Hematopoietic multipotent progenitor cell (in vitro differentiated cells): ENCODE results near the gene SVOPL. TPM values are rescaled to one million over a fixed set of nuclear protein-coding genes. Genes with fewer than 3 reads are reported as not detected.

ENCODE experiments used
- DNase-seq, 3 donors: peaks; one replicate each; pipeline ENCODE4 v3.0.0-alpha.2; 2011 to 2015; ENCODE audit warnings: low read depth in 2 of 3, low spot score in 2 of 3
- small RNA-seq: library from RNA; depleted of rRNA; stranded (forward); fragments of <200 nt; gene quantifications from one replicate; pipeline ENCODE3, GENCODE V24; 2012
- total RNA-seq: library from RNA; depleted of rRNA; stranded (reverse); fragments of >200 nt; gene quantifications from one replicate; pipeline ENCODE4 v1.2.3, GENCODE V29; 2012

The SVOPL gene
- total RNA-seq, 1 donor = 3.8 TPM

- DNase-seq = no peak
These were observed 132.5 kb downstream of the SVOPL start for GRCh38 chr7:138568655-138569054.

GRCh38 chr7:138565451-138566114 lies 135.6 kb downstream of the SVOPL start:
- DNase-seq = peak in 2 of 3 donors; percentile 24 to 67

- no peak for DNase-seq
These were observed 136.1 kb downstream of the SVOPL start for GRCh38 chr7:138565071-138565450.

GRCh38 chr7:138564365-138564764 lies 136.8 kb downstream of the SVOPL start:
- no peak for DNase-seq

- no peak for DNase-seq
These were observed 137.4 kb downstream of the SVOPL start for GRCh38 chr7:138563808-138564207.

- DNase-seq = no peak
These were observed 141.7 kb downstream of the SVOPL start for GRCh38 chr7:138559448-138559847.

GRCh38 chr7:138556771-138557484 lies 144.2 kb downstream of the SVOPL start:
- DNase-seq = peak in 2 of 3 donors; percentile 9 to 36

- DNase-seq = no peak
These were observed 145.5 kb downstream of the SVOPL start for GRCh38 chr7:138555684-138556083.

GRCh38 chr7:138554674-138555073 lies 146.5 kb downstream of the SVOPL start:
- no peak for DNase-seq

GRCh38 chr7:138553805-138554204 lies 147.4 kb downstream of the SVOPL start:
- DNase-seq = no peak

GRCh38 chr7:138551102-138551501 lies 150.1 kb downstream of the SVOPL start:
- no peak for DNase-seq

- DNase-seq = no peak
These were observed 150.8 kb downstream of the SVOPL start for GRCh38 chr7:138550337-138550736.

GRCh38 chr7:138549082-138549481 lies 152.1 kb downstream of the SVOPL start:
- no peak for DNase-seq

GRCh38 chr7:138546829-138547228 lies 154.3 kb downstream of the SVOPL start:
- no peak for DNase-seq

- no peak for DNase-seq
These were observed 155.0 kb downstream of the SVOPL start for GRCh38 chr7:138546064-138546619.

- no peak for DNase-seq
These were observed 156.0 kb downstream of the SVOPL start for GRCh38 chr7:138545123-138545522.

Small RNAs within 50 kb of the gene (small RNA-seq; reads per million reads assigned to genes)
- not detected for gene RF00561

Other genes starting within 250 kb of the SVOPL start
- 25.9 TPM for gene TRIM24, start 241.1 kb downstream of the SVOPL start, total RNA-seq
- not detected for gene TMEM213, start 96.6 kb upstream of the SVOPL start, total RNA-seq
- gene ATP6V0A4, start 96.8 kb upstream of the SVOPL start, total RNA-seq = not detected